ENCODE results near the gene ADCY9.
"Not testable (repeated sequence)": the region's sequence is repeated elsewhere in the genome, so short reads cannot be mapped to it uniquely, and the experiment has no call there.

GRCh38 chr16:3944457-3944856 is 171.8 kb downstream of the ADCY9 start:
- not testable (repeated sequence) for TF ChIP-seq TP53 (CRISPR knock-in tag; IDR thresholded peaks at IDR 0.05); FOSL2 (IDR thresholded peaks at IDR 0.05); FOSL2 (CRISPR knock-in tag; IDR thresholded peaks at IDR 0.05); RAD21 (conservative IDR thresholded peaks at IDR 0.05 in 1 of 2, IDR thresholded peaks at IDR 0.05 in 1 of 2); ZFP36 (IDR thresholded peaks at IDR 0.05; ENCODE audit: borderline replicate concordance, partially characterized antibody)

Measured in A549 (cell line).